ENCODE results near the gene VPS37C.

- TF ChIP-seq, protein P1, sequence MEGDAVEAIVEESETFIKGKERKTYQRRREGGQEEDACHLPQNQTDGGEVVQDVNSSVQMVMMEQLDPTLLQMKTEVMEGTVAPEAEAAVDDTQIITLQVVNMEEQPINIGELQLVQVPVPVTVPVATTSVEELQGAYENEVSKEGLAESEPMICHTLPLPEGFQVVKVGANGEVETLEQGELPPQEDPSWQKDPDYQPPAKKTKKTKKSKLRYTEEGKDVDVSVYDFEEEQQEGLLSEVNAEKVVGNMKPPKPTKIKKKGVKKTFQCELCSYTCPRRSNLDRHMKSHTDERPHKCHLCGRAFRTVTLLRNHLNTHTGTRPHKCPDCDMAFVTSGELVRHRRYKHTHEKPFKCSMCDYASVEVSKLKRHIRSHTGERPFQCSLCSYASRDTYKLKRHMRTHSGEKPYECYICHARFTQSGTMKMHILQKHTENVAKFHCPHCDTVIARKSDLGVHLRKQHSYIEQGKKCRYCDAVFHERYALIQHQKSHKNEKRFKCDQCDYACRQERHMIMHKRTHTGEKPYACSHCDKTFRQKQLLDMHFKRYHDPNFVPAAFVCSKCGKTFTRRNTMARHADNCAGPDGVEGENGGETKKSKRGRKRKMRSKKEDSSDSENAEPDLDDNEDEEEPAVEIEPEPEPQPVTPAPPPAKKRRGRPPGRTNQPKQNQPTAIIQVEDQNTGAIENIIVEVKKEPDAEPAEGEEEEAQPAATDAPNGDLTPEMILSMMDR (IDR thresholded peaks at IDR 0.05) = no peak
- TF ChIP-seq POLR2A (IDR thresholded peaks at IDR 0.05) = no peak
Measured at GRCh38 chr11:61174273-61174672, 13.0 kb upstream of the VPS37C start.

All from breast epithelium (tissue), 3 donors.